A549 (cell line): ENCODE results near the gene SLC39A3. TPM values are rescaled to one million over a fixed set of nuclear protein-coding genes. Genes with fewer than 3 reads are reported as not detected.
"Not testable (repeated sequence)": the region's sequence is repeated elsewhere in the genome, so short reads cannot be mapped to it uniquely, and the experiment has no call there.

Source experiments
- ATAC-seq, 2 experiments: fragments of 200-7000 bp in 1 of 2; fragments of >200 bp in 1 of 2; cut with Nextera tagmentation in 1 of 2; cut with Tn5 transposase in 1 of 2; 3 replicates each; pipeline versions ENCODE4 v1.8.0 to v1.9.1; 2018 to 2020; ENCODE audit warnings: mild to moderate bottlenecking in 1 of 2, moderate library complexity in 1 of 2
- CTCF ChIA-PET: fragments of 300-600 bp; sonication (Branson Sonifier 250); formaldehyde crosslinking; extraction: SDS; loops from one replicate; lab custom pipeline; 2021; ENCODE audit warnings: antibody characterized with exemption, inconsistent platforms; lab: Yijun Ruan, JAX
- POLR2A ChIA-PET: fragments of 350-600 bp; formaldehyde crosslinking; extraction: SDS; loops from one replicate; lab custom pipeline; 2021; ENCODE audit warnings: antibody characterized with exemption, inconsistent platforms; lab: Yijun Ruan, JAX
- DNase-seq, 2 experiments: peaks; one replicate each; pipeline versions ENCODE4 v3.0.0 to v3.0.0-alpha.2; 2011 to 2016; ENCODE audit warnings: low read depth in 1 of 2, low spot score in 1 of 2
- FAIRE-seq: peaks from 2 replicates; lab custom pipeline; 2011; peaks lifted over from hg19 to GRCh38; lab: Jason Lieb, UNC
- H3K27ac ChIP-seq, 2 experiments: fragments of >200 bp; sonication (Bioruptor Twin); formaldehyde crosslinking; 3 replicates each; pipeline ENCODE4 v1.5.1; 2016 to 2017
- H3K4me1 ChIP-seq: fragments of >200 bp; sonication (Bioruptor Twin); formaldehyde crosslinking; 3 replicates; pipeline ENCODE4 v1.6.1; 2016
- H3K4me2 ChIP-seq: fragments of >200 bp; sonication (Bioruptor Twin); formaldehyde crosslinking; 3 replicates; pipeline ENCODE4 v1.6.1; 2016
- H3K4me3 ChIP-seq: fragments of >200 bp; sonication (Bioruptor Twin); formaldehyde crosslinking; 3 replicates; pipeline ENCODE4 v1.5.1; 2016
- H3K9me3 ChIP-seq: fragments of >200 bp; sonication (Bioruptor Twin); formaldehyde crosslinking; 3 replicates; pipeline ENCODE4 v1.6.1; 2016
- BHLHE40 ChIP-seq: IDR thresholded peaks from 2 replicates; pipeline ENCODE4 v1.6.1; 2012; ENCODE audit warnings: low read depth, low read length, inconsistent platforms
- CBX2 ChIP-seq: fragments of 200-600 bp; sonication (generic); IDR thresholded peaks from 2 replicates; pipeline ENCODE4 v1.6.1; 2016; ENCODE audit warnings: low read depth, mild to moderate bottlenecking, borderline replicate concordance
- CHD4 ChIP-seq: fragments of 200-600 bp; sonication (generic); IDR thresholded peaks from 2 replicates; pipeline ENCODE4 v1.6.1; 2016; ENCODE audit warnings: antibody characterized with exemption, mild to moderate bottlenecking, borderline replicate concordance
- EHMT2 ChIP-seq: fragments of 200-600 bp; sonication (generic); IDR thresholded peaks from 2 replicates; pipeline ENCODE4 v1.6.1; 2016; ENCODE audit warnings: antibody characterized with exemption, low read depth, mild to moderate bottlenecking, moderate library complexity
- ESRRA ChIP-seq: fragments of 150-350 bp; IDR thresholded peaks from 2 replicates; pipeline ENCODE4 v1.6.1; 2014; ENCODE audit warnings: mild to moderate bottlenecking, low read length, borderline replicate concordance
- FOSL2 ChIP-seq, 2 experiments: fragments of 450-650 bp in 1 of 2; fragments of >200 bp in 1 of 2; sonication (Bioruptor Twin) in 1 of 2; formaldehyde crosslinking; IDR thresholded peaks; 2 replicates each; pipeline versions ENCODE4 v1.5.0 to v1.6.1; 2016 to 2020; ENCODE audit warnings: mild to moderate bottlenecking in 1 of 2, moderate library complexity in 1 of 2
- HOXB13 ChIP-seq: fragments of 250-450 bp; sonication (Bioruptor Pico); IDR thresholded peaks from 2 replicates; pipeline ENCODE4 v1.5.0; 2020; ENCODE audit warnings: low read depth, mild to moderate bottlenecking, moderate library complexity
- JUN ChIP-seq, 2 experiments: fragments of >200 bp; sonication (Bioruptor Twin); formaldehyde crosslinking; IDR thresholded peaks; 2 replicates in 1 of 2; 3 replicates in 1 of 2; pipeline ENCODE4 v1.6.1; 2016 to 2017
- KDM1A ChIP-seq: fragments of 200-600 bp; sonication (generic); IDR thresholded peaks from 2 replicates; pipeline ENCODE4 v1.6.1; 2016; ENCODE audit warnings: low read depth, mild to moderate bottlenecking
- KDM5A ChIP-seq: fragments of 200-600 bp; sonication (generic); IDR thresholded peaks from 2 replicates; pipeline ENCODE4 v1.6.1; 2016; ENCODE audit warnings: antibody characterized with exemption, mild to moderate bottlenecking
- MAFK ChIP-seq: fragments of 450-650 bp; IDR thresholded peaks from 2 replicates; pipeline ENCODE4 v1.6.1; 2014; ENCODE audit not compliant: partially characterized antibody
- MAZ ChIP-seq: fragments of 150-350 bp; IDR thresholded peaks from 2 replicates; pipeline ENCODE4 v1.6.1; 2014; ENCODE audit warnings: antibody characterized with exemption, low read depth, low read length, borderline replicate concordance
- NFE2L2 ChIP-seq: fragments of 150-350 bp; conservative IDR thresholded peaks from 2 replicates; pipeline ENCODE4 v1.6.1; 2014; ENCODE audit warnings: low read length
- POLR2AphosphoS2 ChIP-seq: conservative IDR thresholded peaks from 2 replicates; pipeline ENCODE4 v1.6.1; 2012; ENCODE audit warnings: low read length, improper control_type of control experiment, inconsistent platforms
- RARB ChIP-seq: fragments of 250-450 bp; sonication (Bioruptor Pico); IDR thresholded peaks from 2 replicates; pipeline ENCODE4 v1.8.0; 2021; ENCODE audit warnings: mild to moderate bottlenecking, moderate library complexity
- RCOR1 ChIP-seq: fragments of 150-350 bp; IDR thresholded peaks from 2 replicates; pipeline ENCODE4 v1.6.1; 2014; ENCODE audit warnings: antibody characterized with exemption, low read length, low read depth
- RFX5 ChIP-seq: fragments of 450-650 bp; IDR thresholded peaks from 2 replicates; pipeline ENCODE4 v1.7.1; 2014; ENCODE audit warnings: antibody characterized with exemption, mild to moderate bottlenecking, moderate library complexity
- SREBF2 ChIP-seq: fragments of 450-650 bp; IDR thresholded peaks from 2 replicates; pipeline ENCODE4 v1.6.1; 2014; ENCODE audit warnings: mild to moderate bottlenecking, moderate library complexity
- TFCP2L1 ChIP-seq: fragments of 250-450 bp; sonication (Bioruptor Pico); IDR thresholded peaks from 2 replicates; pipeline ENCODE4 v1.5.0; 2021; ENCODE audit warnings: mild to moderate bottlenecking
- TP53 ChIP-seq: fragments of 250-450 bp; sonication (Bioruptor Pico); IDR thresholded peaks from 2 replicates; pipeline ENCODE4 v1.5.0; 2021; ENCODE audit warnings: mild to moderate bottlenecking, moderate library complexity
- ZC3H11A ChIP-seq: fragments of 450-650 bp; IDR thresholded peaks from 2 replicates; pipeline ENCODE4 v1.6.1; 2014; ENCODE audit warnings: antibody characterized with exemption, mild to moderate bottlenecking
- ZFP36 ChIP-seq: fragments of 450-650 bp; IDR thresholded peaks from 2 replicates; pipeline ENCODE4 v1.6.1; 2014; ENCODE audit warnings: borderline replicate concordance; ENCODE audit not compliant: partially characterized antibody
- WGBS: methylation state at CpG from one replicate; pipeline ENCODE4 v1.1.6; 2017; ENCODE audit errors: missing lambda C conversion rate; 5-methylcytosine and 5-hydroxymethylcytosine counted together
- polyA plus RNA-seq, 4 experiments: library from polyadenylated mRNA; depleted of rRNA in 3 of 4; stranded (reverse); fragments of >200 nt; fragmentation: RNase III in 1 of 4; extraction: RNeasy Plus Mini Kit Qiagen cat#74134 plus additional on column Dnase treatment in 1 of 4; gene quantifications; 2 replicates in 3 of 4; 3 replicates in 1 of 4; pipeline ENCODE4 v1.2.3, GENCODE V29; 2011 to 2017
- TF ChIP-seq, protein P1 (sequence below): fragments of 250-450 bp; sonication (Bioruptor Pico); IDR thresholded peaks from 2 replicates; pipeline ENCODE4 v1.5.0; 2021; ENCODE audit warnings: mild to moderate bottlenecking, moderate library complexity, borderline replicate concordance

The SLC39A3 gene
- polyA plus RNA-seq, 2 of the 4 experiments (the other 2 are of a cell fraction): 28.3 to 29.6 TPM

GRCh38 chr19:2714531-2715269 is 25.1 kb downstream of the SLC39A3 start:
- WGBS: 21% methylated on average over 7 of the region's 16 CpGs
- Histone ChIP-seq H3K4me1 (no peaks in the 10 kb centered on the region; the same call in 2 of the 3 replicates), H3K4me2 (no peak overlapping the region), H3K4me3 (no peak overlapping the region), H3K9me3 (0 out of 3 replicates have a peak, but pooled peaks cover 6% of the 10 kb centered on the region), H3K27ac (no peak overlapping the region)
- POLR2A ChIA-PET: no interaction called here
- TF ChIP-seq POLR2AphosphoS2: no peak
- no peak for TF ChIP-seq KDM1A
- no peak for TF ChIP-seq ZC3H11A
- TF ChIP-seq EHMT2: no peak
- CTCF ChIA-PET: no interaction called here
- no peak for DNase-seq
- no peak for ATAC-seq
- FAIRE-seq: no peak

DNA sequence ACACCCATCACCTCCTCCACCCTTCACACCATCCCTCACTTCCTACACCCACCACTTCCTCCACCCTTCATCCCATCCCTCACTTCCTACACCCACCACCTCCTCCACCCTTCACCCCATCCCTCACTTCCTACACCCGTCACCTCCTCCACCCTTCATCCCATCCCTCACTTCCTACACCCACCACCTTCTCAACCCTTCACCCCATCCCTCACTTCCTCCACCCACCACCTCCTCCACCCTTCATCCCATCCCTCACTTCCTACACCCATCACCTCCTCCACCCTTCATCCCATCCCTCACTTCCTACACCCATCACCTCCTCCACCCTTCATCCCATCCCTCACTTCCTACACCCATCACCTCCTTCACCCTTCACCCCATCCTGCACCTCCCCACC is 25.7 kb downstream of the SLC39A3 start:
- H3K4me3 ChIP-seq, FAIRE-seq, H3K9me3 ChIP-seq, H3K4me2 ChIP-seq, POLR2A ChIA-PET, H3K27ac ChIP-seq, H3K4me1 ChIP-seq, ATAC-seq, CTCF ChIA-PET, DNase-seq: not testable (repeated sequence)
- WGBS: no CpG with 5 or more reads among the region's 1 CpG

GRCh38 chr19:2713170-2713569 is 26.6 kb downstream of the SLC39A3 start:
- no CpG with 5 or more reads among the region's 3 CpGs for WGBS
- H3K9me3 ChIP-seq, H3K4me3 ChIP-seq, POLR2A ChIA-PET, ATAC-seq, H3K27ac ChIP-seq, H3K4me2 ChIP-seq, DNase-seq, H3K4me1 ChIP-seq, FAIRE-seq: not testable (repeated sequence)
- CTCF ChIA-PET: interaction anchor here (1.0 kb wide), 1 partner anchor 65 kb away, joined by 3 read pairs; no protein-coding TSS in a partner anchor

- no peak overlapping the region for H3K4me2 ChIP-seq
- FAIRE-seq: no peak
- H3K4me1 ChIP-seq: no peaks in the 10 kb centered on the region
- ATAC-seq: no peak; a peak in 1 of 6 replicates
- TF ChIP-seq SREBF2: no peak
- no peak for TF ChIP-seq ESRRA
- no peak for TF ChIP-seq JUN (IDR thresholded peaks at IDR 0.05)
- no peak for TF ChIP-seq FOSL2 (IDR thresholded peaks at IDR 0.05)
- TF ChIP-seq FOSL2 (CRISPR knock-in tag; IDR thresholded peaks at IDR 0.05): no peak
- no peak for TF ChIP-seq TFCP2L1 (CRISPR knock-in tag)
- no peak for TF ChIP-seq RARB (CRISPR knock-in tag)
- TF ChIP-seq CBX2: no peak
- TF ChIP-seq KDM1A: no peak
- no peak for TF ChIP-seq KDM5A
- TF ChIP-seq MAFK: no peak
- no peak for TF ChIP-seq TP53 (CRISPR knock-in tag)
- no peak for TF ChIP-seq CHD4
- TF ChIP-seq HOXB13 (CRISPR knock-in tag): no peak
- no peak for TF ChIP-seq ZFP36
- TF ChIP-seq NFE2L2: no peak
- no peak for TF ChIP-seq RFX5
- TF ChIP-seq MAZ: no peak
- no peak for TF ChIP-seq BHLHE40
- TF ChIP-seq RCOR1: no peak
- TF ChIP-seq, protein P1, sequence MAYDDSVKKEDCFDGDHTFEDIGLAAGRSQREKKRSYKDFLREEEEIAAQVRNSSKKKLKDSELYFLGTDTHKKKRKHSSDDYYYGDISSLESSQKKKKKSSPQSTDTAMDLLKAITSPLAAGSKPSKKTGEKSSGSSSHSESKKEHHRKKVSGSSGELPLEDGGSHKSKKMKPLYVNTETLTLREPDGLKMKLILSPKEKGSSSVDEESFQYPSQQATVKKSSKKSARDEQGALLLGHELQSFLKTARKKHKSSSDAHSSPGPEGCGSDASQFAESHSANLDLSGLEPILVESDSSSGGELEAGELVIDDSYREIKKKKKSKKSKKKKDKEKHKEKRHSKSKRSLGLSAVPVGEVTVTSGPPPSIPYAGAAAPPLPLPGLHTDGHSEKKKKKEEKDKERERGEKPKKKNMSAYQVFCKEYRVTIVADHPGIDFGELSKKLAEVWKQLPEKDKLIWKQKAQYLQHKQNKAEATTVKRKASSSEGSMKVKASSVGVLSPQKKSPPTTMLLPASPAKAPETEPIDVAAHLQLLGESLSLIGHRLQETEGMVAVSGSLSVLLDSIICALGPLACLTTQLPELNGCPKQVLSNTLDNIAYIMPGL (CRISPR knock-in tag): no peak
- no peak overlapping the region for H3K4me3 ChIP-seq
- 0 out of 3 replicates have a peak, but pooled peaks cover 6% of the 10 kb centered on the region for H3K9me3 ChIP-seq
- CTCF ChIA-PET: interaction anchor here (0.6 kb wide), 1 partner anchor 100 kb away, joined by 3 read pairs; no protein-coding TSS in a partner anchor
- DNase-seq: no peak
- WGBS: 59% methylated on average over 4 of the region's 5 CpGs
- no peak overlapping the region for H3K27ac ChIP-seq
- POLR2A ChIA-PET: interaction anchor here (0.6 kb wide), 1 partner anchor 24 kb away, joined by 3 read pairs; no protein-coding TSS in a partner anchor
Measured at GRCh38 chr19:2711875-2712205, 28.0 kb downstream of the SLC39A3 start.
